Vagina (tissue), 2 donors: ENCODE data around the gene PGAP2.

Experiments
- POLR2A ChIP-seq, 2 donors: fragments of 450-650 bp; IDR thresholded peaks; one replicate each; pipeline ENCODE4 v1.6.1; 2017; ENCODE audit warnings: antibody characterized with exemption in 2 of 2, mild to moderate bottlenecking in 2 of 2, moderate library complexity in 2 of 2
- TF ChIP-seq, protein P1 (sequence below), 3 experiments: fragments of 450-650 bp in 2 of 3; fragments of 200-600 bp in 1 of 3; sonication (generic) in 1 of 3; IDR thresholded peaks; one replicate each; pipeline ENCODE4 v1.5.1; 2017 to 2019; ENCODE audit warnings: antibody characterized with exemption in 3 of 3, mild to moderate bottlenecking in 2 of 3, moderate library complexity in 2 of 3

DNA sequence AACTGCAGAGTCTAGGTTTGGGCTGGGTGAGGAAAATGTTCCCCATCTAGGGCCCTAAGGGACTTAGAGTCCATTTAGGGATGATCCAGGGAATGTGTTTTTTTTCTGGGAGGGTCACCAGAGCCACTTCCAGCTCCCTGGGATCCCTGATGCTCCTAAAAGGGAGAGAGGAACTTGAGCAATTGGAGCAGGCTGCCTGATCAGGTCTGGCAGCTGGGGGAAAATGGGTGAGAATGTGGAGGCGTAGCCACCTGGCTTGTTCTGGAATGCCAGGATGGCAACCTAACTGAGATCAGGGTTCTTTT is 1.2 kb downstream of the PGAP2 start:
- TF ChIP-seq, protein P1, sequence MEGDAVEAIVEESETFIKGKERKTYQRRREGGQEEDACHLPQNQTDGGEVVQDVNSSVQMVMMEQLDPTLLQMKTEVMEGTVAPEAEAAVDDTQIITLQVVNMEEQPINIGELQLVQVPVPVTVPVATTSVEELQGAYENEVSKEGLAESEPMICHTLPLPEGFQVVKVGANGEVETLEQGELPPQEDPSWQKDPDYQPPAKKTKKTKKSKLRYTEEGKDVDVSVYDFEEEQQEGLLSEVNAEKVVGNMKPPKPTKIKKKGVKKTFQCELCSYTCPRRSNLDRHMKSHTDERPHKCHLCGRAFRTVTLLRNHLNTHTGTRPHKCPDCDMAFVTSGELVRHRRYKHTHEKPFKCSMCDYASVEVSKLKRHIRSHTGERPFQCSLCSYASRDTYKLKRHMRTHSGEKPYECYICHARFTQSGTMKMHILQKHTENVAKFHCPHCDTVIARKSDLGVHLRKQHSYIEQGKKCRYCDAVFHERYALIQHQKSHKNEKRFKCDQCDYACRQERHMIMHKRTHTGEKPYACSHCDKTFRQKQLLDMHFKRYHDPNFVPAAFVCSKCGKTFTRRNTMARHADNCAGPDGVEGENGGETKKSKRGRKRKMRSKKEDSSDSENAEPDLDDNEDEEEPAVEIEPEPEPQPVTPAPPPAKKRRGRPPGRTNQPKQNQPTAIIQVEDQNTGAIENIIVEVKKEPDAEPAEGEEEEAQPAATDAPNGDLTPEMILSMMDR (IDR thresholded peaks at IDR 0.05) = no peak
- no peak for TF ChIP-seq POLR2A (IDR thresholded peaks at IDR 0.05)
